Vagina (tissue), 2 donors: ENCODE data around the gene BRDT.

ENCODE experiments used
- CTCF ChIP-seq, 3 experiments: fragments of 450-650 bp in 2 of 3; fragments of 200-600 bp in 1 of 3; sonication (generic) in 1 of 3; IDR thresholded peaks; one replicate each; pipeline ENCODE4 v1.5.1; 2017 to 2019; ENCODE audit warnings: antibody characterized with exemption in 3 of 3, mild to moderate bottlenecking in 2 of 3, moderate library complexity in 2 of 3
- POLR2A ChIP-seq, 2 donors: fragments of 450-650 bp; IDR thresholded peaks; one replicate each; pipeline ENCODE4 v1.6.1; 2017; ENCODE audit warnings: antibody characterized with exemption in 2 of 2, mild to moderate bottlenecking in 2 of 2, moderate library complexity in 2 of 2
- POLR2AphosphoS5 ChIP-seq, 2 donors: sonication (generic); formaldehyde crosslinking; IDR thresholded peaks; one replicate each; pipeline ENCODE4 v1.9.0; 2017; ENCODE audit warnings: antibody characterized with exemption in 2 of 2, mild to moderate bottlenecking in 2 of 2, low read depth in 1 of 2; ENCODE audit not compliant: insufficient read depth in 1 of 2

DNA sequence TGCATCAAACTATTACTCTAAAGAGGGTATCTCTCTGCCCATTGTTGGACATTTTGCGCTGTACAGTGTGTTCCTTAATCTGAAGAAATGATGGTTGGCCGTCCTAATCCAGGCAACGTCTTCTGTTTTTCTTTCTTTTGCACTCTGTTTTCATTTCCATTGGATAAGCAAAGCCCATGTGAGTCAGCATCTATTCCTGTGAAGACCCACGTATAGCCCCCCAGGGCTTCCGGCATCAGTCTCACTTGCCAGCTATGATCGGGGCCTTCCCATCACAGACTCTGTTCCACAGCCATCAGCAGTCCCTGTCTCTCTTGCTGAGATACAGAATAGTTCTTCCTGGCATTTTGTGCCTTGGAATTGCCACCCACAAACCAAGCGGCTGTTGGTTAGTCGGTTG lies 29.2 kb upstream of the BRDT start:
- TF ChIP-seq CTCF (IDR thresholded peaks at IDR 0.05) = no peak
- TF ChIP-seq POLR2A (IDR thresholded peaks at IDR 0.05) = no peak
- no peak for TF ChIP-seq POLR2AphosphoS5 (IDR thresholded peaks at IDR 0.05; ENCODE audit: insufficient read depth in 1 of 2, low read depth in 1 of 2)
